Stomach (tissue), 9 donors: ENCODE results near the gene SOX8. TPM values are rescaled to one million over a fixed set of nuclear protein-coding genes. Genes with fewer than 3 reads are reported as not detected.
"Not testable (repeated sequence)": the region's sequence is repeated elsewhere in the genome, so short reads cannot be mapped to it uniquely, and the experiment has no call there.

Experiments used
- DNase-seq, 2 donors: peaks; one replicate each; pipeline versions ENCODE4 v3.0.0 to v3.0.0-alpha.2; 2013 to 2019
- H3K27ac ChIP-seq, 5 donors: fragments of 200-600 bp in 4 of 5; sonication (generic) in 4 of 5; one replicate each; pipeline ENCODE4 v1.5.1; 2013 to 2019; ENCODE audit warnings: mild to moderate bottlenecking in 1 of 5, moderate library complexity in 1 of 5
- H3K27me3 ChIP-seq, 3 donors: fragments of 200-600 bp; sonication (generic); one replicate each; pipeline ENCODE4 v1.5.1; 2017 to 2019; ENCODE audit warnings: mixed run types in 1 of 3
- H3K36me3 ChIP-seq, 4 donors: fragments of 200-600 bp; sonication (generic); 1 replicate in 3 of 4; 2 replicates in 1 of 4; pipeline ENCODE4 v1.5.1; 2016 to 2019
- H3K4me1 ChIP-seq, 4 donors: fragments of 200-600 bp; sonication (generic); one replicate each; pipeline ENCODE4 v1.5.1; 2016 to 2019
- H3K4me3 ChIP-seq, 4 donors: fragments of 200-600 bp; sonication (generic) in 3 of 4; one replicate each; pipeline ENCODE4 v1.5.1; 2016 to 2019; ENCODE audit warnings: mild to moderate bottlenecking in 1 of 4
- H3K9me3 ChIP-seq, 4 donors: fragments of 200-600 bp; sonication (generic); one replicate each; pipeline ENCODE4 v1.5.1; 2016 to 2019
- CTCF ChIP-seq, 7 experiments: fragments of 450-650 bp in 4 of 7; fragments of 200-600 bp in 3 of 7; sonication (generic) in 3 of 7; IDR thresholded peaks; one replicate each; pipeline ENCODE4 v1.5.1; 2016 to 2019; ENCODE audit warnings: antibody characterized with exemption in 7 of 7, control low read depth in 2 of 7, mild to moderate bottlenecking in 1 of 7
- EP300 ChIP-seq: sonication (generic); formaldehyde crosslinking; IDR thresholded peaks from one replicate; pipeline ENCODE4 v1.6.1; 2017; ENCODE audit warnings: antibody characterized with exemption
- POLR2A ChIP-seq, 4 donors: fragments of 450-650 bp; IDR thresholded peaks; one replicate each; pipeline ENCODE4 v1.6.1; 2016; ENCODE audit warnings: antibody characterized with exemption in 4 of 4, control low read depth in 2 of 4, mild to moderate bottlenecking in 1 of 4, moderate library complexity in 1 of 4
- POLR2AphosphoS5 ChIP-seq, 3 donors: sonication (generic); formaldehyde crosslinking; IDR thresholded peaks; one replicate each; pipeline ENCODE4 v1.6.1; 2016; ENCODE audit warnings: antibody characterized with exemption in 3 of 3
- WGBS, 5 donors: extraction: QIAGEN DNeasy Blood & Tissue Kit in 3 of 5; methylation state at CpG; one replicate each; pipeline versions ENCODE4 v1.1.5 to v1.1.7; 2013 to 2018; 5-methylcytosine and 5-hydroxymethylcytosine counted together
- intact Hi-C: fragments of 100-400 bp; cut with DNase I; formaldehyde crosslinking; loops from one replicate; pipeline ENCODE4 v1.15.1; 2023; ENCODE audit warnings: low total_unique reads
- polyA plus RNA-seq, 3 donors: library from polyadenylated mRNA; stranded (reverse); fragments of 200-250 nt; gene quantifications; one replicate each; pipeline ENCODE4 v1.2.3, GENCODE V29; 2013
- total RNA-seq, 5 donors: library from RNA; depleted of rRNA; stranded (reverse); fragments of >200 nt; gene quantifications; one replicate each; pipeline versions ENCODE4 v1.1.0 to v1.2.3, GENCODE V29; 2014 to 2016
- donor health status: healthy with polysubstance abuse.
- donor health status: Bipolar disorder and iron deficiency.
- donor health status: healthy.

Gene SOX8
- total and polyA plus RNA-seq, 8 donors = 0.45 to 15.1 (median 1.1) TPM; not detected in 3

GRCh38 chr16:1022466-1022865 is 40.9 kb downstream of the SOX8 start:
- DNase-seq = no peak
- TF ChIP-seq POLR2A (IDR thresholded peaks at IDR 0.05) (no peak), POLR2AphosphoS5 (IDR thresholded peaks at IDR 0.05) (no peak), CTCF (IDR thresholded peaks at IDR 0.05) (no peak), EP300 (no peak)
- WGBS, 5 donors = 54 to 82% (median 76%) methylated on average over 7 to 24 of the region's 24 CpGs
- H3K9me3 ChIP-seq = no peaks in the 10 kb centered on the region
- H3K4me3 ChIP-seq = no peak overlapping the region
- H3K27me3 ChIP-seq = peaks cover 4 to 74% (median 44%) of the 10 kb centered on the region in 3 donors
- peaks cover 0 to 12% (median 4%) of the 10 kb centered on the region in 4 donors for H3K4me1 ChIP-seq
- intact Hi-C loops = no loop called here
- no peaks in the 10 kb centered on the region for H3K36me3 ChIP-seq
- no peak overlapping the region for H3K27ac ChIP-seq

GRCh38 chr16:1024138-1024537 is 42.6 kb downstream of the SOX8 start:
- Histone ChIP-seq H3K36me3 (no peaks in the 10 kb centered on the region), H3K9me3 (no peaks in the 10 kb centered on the region), H3K4me1 (peaks cover 0 to 9% (median 4%) of the 10 kb centered on the region in 4 donors), H3K4me3 (no peak overlapping the region), H3K27ac (no peak overlapping the region), H3K27me3 (peaks cover 4 to 79% (median 50%) of the 10 kb centered on the region in 3 donors)
- WGBS, 5 donors = 52 to 78% (median 62%) methylated on average over 5 to 20 of the region's 20 CpGs
- intact Hi-C loops = no loop called here
- no peak for TF ChIP-seq POLR2A (IDR thresholded peaks at IDR 0.05)
- no peak for TF ChIP-seq POLR2AphosphoS5 (IDR thresholded peaks at IDR 0.05)
- TF ChIP-seq EP300 = no peak
- TF ChIP-seq CTCF (IDR thresholded peaks at IDR 0.05) = no peak
- DNase-seq = no peak

GRCh38 chr16:1025183-1025809 is 43.7 kb downstream of the SOX8 start:
- WGBS, 5 donors = 53 to 72% (median 69%) methylated on average over 19 to 24 of the region's 24 CpGs
- H3K36me3 ChIP-seq, intact Hi-C loops, H3K9me3 ChIP-seq, H3K4me1 ChIP-seq, H3K4me3 ChIP-seq, H3K27ac ChIP-seq: not testable (repeated sequence)
- H3K27me3 ChIP-seq = peaks cover 4 to 79% (median 45%) of the 10 kb centered on the region in 3 donors
- peak in 1 of 2 donors; percentile 75 for DNase-seq

- intact Hi-C loops = no loop called here
- WGBS, 5 donors = 68 to 78% (median 74%) methylated on average over 32 to 35 of the region's 35 CpGs
- DNase-seq = peak in 1 of 2 donors; percentile 82
- Histone ChIP-seq H3K27me3 (peaks cover 4 to 79% (median 44%) of the 10 kb centered on the region in 3 donors), H3K9me3 (no peaks in the 10 kb centered on the region), H3K4me3 (no peak overlapping the region), H3K36me3 (no peaks in the 10 kb centered on the region), H3K27ac (no peak overlapping the region), H3K4me1 (peaks cover 0 to 5% (median 0%) of the 10 kb centered on the region in 4 donors)
- TF ChIP-seq CTCF (IDR thresholded peaks at IDR 0.05) (no peak), POLR2AphosphoS5 (IDR thresholded peaks at IDR 0.05) (no peak), EP300 (no peak), POLR2A (IDR thresholded peaks at IDR 0.05) (no peak)
These were observed 44.6 kb downstream of the SOX8 start for GRCh38 chr16:1026057-1026783.
